Measurements from ENCODE around the gene AZIN2. TPM values are rescaled to one million over a fixed set of nuclear protein-coding genes. Genes with fewer than 3 reads are reported as not detected.
A peak's percentile ranks its signal among the peaks of the same experiment; 100 is the strongest.
"Not testable (repeated sequence)": the region's sequence is repeated elsewhere in the genome, so short reads cannot be mapped to it uniquely, and the experiment has no call there.

The AZIN2 gene
- total RNA-seq: 1 to 10 TPM; 1.8 to 3.6 TPM

DNA sequence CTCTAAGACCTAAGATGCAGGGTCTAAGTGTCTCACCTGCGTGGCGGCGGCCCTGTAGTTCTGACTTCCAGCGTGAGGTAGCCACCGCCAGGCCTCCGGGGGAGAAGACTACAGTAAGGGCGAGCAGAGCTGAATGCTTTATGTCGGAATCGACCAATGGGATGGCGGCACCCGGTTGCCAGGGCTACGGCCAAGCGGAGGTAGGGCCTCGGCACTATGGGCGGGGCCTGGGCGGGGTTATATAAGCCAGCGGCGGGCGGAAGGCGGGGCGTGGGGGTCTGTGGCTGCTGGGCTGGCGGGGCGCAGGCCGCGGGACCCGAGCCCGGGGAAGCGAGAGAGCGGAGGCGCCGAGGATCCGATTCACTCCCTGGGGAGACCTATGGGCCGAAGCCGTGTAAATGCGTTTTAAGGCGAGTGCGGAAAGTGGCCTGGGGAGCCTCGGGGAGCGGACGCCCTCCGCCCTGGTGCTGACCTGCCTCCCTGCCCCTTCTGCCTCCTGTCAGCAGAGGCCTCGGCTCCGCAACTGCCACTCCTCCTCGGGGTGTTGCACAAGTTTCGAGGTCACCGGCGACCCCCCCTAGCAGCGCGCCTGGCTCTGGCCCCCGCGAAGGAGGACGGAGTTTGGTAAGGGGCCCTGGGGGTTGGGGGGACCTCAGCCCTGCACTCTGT, at the start of gene AZIN2:
Gene AZIN2, plus strand, starts transcription at position 269 of the 669 bp plus-strand sequence. CDS start 1,097 bp downstream, outside the sequence.
- peak within 1 kb of the TSS; percentile 73 for H3K4me3 Mint-ChIP-seq
- DNase-seq: peak; percentile 95
- H3K27ac Mint-ChIP-seq: peak within 1 kb of the TSS; percentile 30
- peaks cover 14% of the 10 kb centered on the region for H3K4me1 Mint-ChIP-seq
- H3K27me3 Mint-ChIP-seq: no peaks in the 10 kb centered on the region
- no peaks in the 10 kb centered on the region for H3K9me3 Mint-ChIP-seq
- H3K36me3 Mint-ChIP-seq: no peaks in the 10 kb centered on the region

DNA sequence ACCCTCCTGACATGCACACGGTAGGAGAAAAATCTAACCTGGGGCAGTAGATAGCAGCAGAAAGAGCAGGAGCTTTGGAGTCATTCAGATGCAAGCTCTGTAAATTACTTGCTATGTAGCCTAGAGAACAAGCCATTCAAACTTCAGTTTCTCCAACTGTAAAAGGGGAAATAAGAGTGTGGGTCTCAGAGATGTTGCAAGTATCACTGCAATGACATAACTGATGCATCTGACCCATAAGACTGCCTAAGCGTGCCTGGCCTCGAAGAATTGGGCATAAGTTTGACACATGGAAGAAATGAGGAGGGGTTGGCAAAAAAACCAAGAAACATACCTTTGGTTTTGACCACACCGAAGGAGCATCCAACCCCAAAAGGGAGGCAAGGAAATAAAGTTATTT, 49.4 kb upstream of the AZIN2 start:
- peaks cover 65% of the 10 kb centered on the region for H3K36me3 Mint-ChIP-seq
- no peak for DNase-seq

DNA sequence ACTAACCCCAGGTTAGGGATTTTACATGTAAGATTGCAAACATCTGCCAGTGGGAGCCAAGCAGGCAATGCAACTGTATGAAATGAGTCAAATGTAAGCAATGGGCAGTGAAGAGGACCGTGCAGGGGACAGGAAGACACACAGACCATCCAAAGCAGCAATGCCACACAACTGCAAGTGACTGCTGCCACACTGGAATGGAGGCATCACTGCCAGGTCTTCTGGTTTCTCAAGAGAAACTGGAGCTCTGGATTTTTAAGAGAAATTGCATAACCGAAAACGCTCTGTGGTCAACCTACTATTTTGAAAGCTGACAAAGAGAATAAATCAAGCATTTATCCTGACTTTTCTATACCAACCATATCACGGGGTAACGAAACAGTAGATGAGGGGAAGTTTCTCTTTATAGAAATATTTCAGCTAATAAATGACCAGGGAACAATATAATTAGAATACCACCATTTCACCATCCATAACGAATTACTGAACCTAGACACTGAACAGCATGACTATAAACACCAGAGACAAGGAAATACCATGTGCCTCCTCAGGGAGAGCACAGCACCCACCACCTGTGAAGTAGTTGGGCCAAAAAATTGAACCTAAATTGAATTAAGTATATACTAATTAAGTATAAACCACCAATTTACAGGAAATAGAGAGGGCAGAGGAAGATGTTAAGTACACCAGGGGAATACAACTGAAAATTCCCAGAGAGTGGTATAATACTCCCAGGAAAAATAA, 48.7 kb upstream of the AZIN2 start:
- Mint-ChIP-seq H3K27ac (no peak overlapping the region), H3K36me3 (peaks cover 67% of the 10 kb centered on the region), H3K9me3 (peaks cover 3% of the 10 kb centered on the region), H3K27me3 (no peaks in the 10 kb centered on the region), H3K4me1 (peaks cover 66% of the 10 kb centered on the region), H3K4me3 (no peak overlapping the region)
- DNase-seq: no peak

More for the DNA sequence above, 49.4 kb upstream of the AZIN2 start:
- H3K4me3 Mint-ChIP-seq: no peak overlapping the region
- no peak overlapping the region for H3K27ac Mint-ChIP-seq
- H3K27me3 Mint-ChIP-seq: no peaks in the 10 kb centered on the region
- no peaks in the 10 kb centered on the region for H3K9me3 Mint-ChIP-seq
- H3K4me1 Mint-ChIP-seq: peaks cover 67% of the 10 kb centered on the region

DNA sequence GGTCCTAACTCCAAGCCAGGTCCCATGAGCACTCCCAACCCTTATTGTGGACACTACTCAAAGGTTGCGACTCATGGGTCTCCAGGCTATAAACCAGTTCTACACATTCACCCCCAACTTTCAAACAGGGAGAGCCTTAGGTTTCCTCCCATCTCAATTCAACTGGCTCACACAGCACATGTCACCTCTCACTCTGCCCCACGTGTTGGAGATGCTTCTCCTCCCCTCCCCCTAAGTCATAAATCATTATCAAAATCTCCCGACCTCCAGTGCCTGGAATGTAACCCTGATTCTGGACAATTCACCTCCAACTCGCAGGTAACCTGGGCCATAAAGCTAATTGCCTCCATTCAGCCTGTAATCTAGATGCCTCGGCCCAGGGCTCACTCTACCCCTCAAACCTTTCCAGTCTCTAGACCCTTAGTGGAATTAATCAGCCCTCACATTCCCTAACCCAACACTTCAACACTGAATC, 44.9 kb upstream of the AZIN2 start:
- DNase-seq: peak; percentile 14
- H3K36me3 Mint-ChIP-seq: peaks cover 47% of the 10 kb centered on the region
- H3K27me3 Mint-ChIP-seq: no peaks in the 10 kb centered on the region
- peak overlapping the region; percentile 91 for H3K27ac Mint-ChIP-seq
- H3K4me3 Mint-ChIP-seq: peak overlapping the region; percentile 84
- peaks cover 3% of the 10 kb centered on the region for H3K9me3 Mint-ChIP-seq
- H3K4me1 Mint-ChIP-seq: peaks cover 41% of the 10 kb centered on the region

DNA sequence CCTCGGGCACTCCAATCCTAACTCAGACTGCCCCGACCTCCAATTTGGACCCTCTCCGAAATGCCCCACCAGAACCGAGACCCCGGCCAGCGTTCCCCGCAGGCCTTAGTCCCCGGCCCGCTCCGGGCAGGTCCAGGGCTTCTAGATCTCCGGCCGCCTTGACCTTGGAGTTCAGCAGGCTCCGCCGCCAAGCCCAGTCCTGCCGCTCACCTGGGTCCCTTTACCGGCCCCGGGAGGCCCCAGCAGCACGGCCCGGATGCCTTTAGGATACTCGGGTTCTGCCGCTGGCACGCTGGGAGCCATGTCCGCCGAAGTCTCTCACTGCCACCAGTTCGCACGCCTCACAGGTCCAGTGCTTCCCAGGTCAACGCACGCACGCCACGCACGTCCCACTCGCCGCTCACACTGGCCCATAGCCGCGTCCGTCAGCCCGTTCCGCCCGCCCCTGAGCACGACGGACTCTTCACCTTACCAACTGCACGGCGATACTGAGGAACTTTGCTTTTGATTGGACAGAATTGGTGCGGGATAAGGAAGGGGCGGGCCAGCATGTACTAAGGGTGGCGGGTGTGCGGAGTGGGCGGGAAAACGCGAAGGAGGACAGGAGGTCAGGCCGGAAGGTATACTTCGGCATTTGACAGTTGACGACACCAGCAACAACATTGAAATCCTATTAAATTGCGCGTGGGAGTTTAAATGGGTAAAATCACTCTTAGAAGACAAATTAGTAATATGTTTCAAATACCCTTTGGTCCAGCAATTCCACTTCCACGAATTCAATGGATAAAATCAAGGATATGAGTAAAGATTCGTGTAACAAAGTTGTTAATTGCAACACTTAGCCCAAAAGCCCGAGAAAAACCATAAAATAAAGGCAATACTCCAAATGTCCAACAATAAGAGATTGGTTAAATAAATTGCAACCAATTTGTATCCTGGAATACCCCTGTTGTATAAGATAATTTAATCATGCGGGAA, 44.1 kb upstream of the AZIN2 start, which contains the start of gene AK2:
Gene AK2, minus strand, starts transcription at position 358 of the 978 bp plus-strand sequence. Its CDS starts 55 bp downstream, at position 303.
- DNase-seq: peak; percentile 94
- peaks cover 34% of the 10 kb centered on the region for H3K4me1 Mint-ChIP-seq
- peak within 1 kb of the TSS; percentile 91 for H3K27ac Mint-ChIP-seq
- peaks cover 40% of the 10 kb centered on the region for H3K36me3 Mint-ChIP-seq
- H3K9me3 Mint-ChIP-seq: peaks cover 3% of the 10 kb centered on the region
- H3K27me3 Mint-ChIP-seq: no peaks in the 10 kb centered on the region
- H3K4me3 Mint-ChIP-seq: peak within 1 kb of the TSS; percentile 84

DNA sequence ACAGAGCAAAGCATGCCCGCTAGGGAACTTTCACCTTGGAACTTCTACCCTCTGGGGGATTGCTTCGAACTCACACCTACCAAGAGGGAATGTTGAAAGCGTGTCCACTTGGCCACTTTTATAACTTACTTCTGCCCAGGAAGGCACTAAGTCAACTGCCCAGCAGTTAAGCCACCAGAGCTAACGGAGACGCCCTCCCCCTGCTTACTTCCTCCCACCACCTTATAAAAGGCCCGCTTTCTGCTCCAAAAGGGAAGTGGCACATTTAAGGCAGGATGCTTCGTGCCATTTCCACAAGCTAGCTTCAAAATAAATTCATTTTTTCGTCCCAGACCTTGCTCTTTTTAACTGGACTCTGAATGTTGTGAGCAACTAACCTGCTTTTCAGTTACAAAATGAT, 41.1 kb upstream of the AZIN2 start:
- Mint-ChIP-seq H3K4me3 (no peak overlapping the region), H3K4me1 (peaks cover 11% of the 10 kb centered on the region), H3K36me3 (peaks cover 16% of the 10 kb centered on the region), H3K27ac (no peak overlapping the region), H3K27me3 (no peaks in the 10 kb centered on the region), H3K9me3 (peaks cover 3% of the 10 kb centered on the region)
- no peak for DNase-seq

DNA sequence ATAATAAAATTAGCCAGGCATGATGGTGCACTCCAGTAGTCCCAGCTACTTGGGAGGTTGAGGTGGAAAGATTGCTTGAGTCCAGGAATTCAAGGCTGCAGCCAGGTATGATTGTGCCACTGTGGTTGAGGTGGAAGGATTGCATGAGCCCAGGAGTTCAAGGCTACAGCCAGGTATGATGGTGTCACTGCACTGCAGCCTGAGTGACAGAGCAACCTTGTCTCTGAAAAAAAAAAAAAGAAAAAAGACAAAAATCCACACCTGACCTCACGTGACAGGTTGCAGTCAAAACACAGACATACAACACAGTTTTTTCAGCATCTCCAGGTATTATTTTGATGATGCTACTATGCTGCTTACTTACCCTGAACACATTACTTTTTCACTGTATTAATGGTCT, 39.9 kb upstream of the AZIN2 start:
- peaks cover 3% of the 10 kb centered on the region for H3K9me3 Mint-ChIP-seq
- peaks cover 6% of the 10 kb centered on the region for H3K4me1 Mint-ChIP-seq
- no peak overlapping the region for H3K27ac Mint-ChIP-seq
- no peak overlapping the region for H3K4me3 Mint-ChIP-seq
- H3K27me3 Mint-ChIP-seq: no peaks in the 10 kb centered on the region
- H3K36me3 Mint-ChIP-seq: peaks cover 5% of the 10 kb centered on the region
- DNase-seq: no peak

DNA sequence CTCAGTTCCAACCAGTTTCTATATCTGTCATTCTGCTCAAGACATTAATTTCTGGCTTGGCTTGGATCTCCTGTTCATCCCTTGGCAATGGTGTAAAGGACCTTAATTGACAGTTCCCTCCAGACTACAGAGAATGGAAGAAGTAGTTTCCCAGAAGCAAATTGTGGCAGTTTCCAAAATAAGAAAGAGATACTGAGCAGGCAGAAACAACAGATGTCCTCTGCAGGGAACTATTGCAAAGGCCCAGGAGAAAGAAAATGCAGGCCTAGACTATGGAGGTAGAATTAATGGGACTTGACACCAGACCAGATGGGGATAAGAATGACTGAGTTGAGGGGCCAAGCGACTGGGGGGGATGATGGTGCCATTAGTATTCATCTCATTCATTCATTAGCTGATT, 38.1 kb upstream of the AZIN2 start:
- H3K27me3 Mint-ChIP-seq: no peaks in the 10 kb centered on the region
- H3K9me3 Mint-ChIP-seq: no peaks in the 10 kb centered on the region
- no peak overlapping the region for H3K4me3 Mint-ChIP-seq
- H3K27ac Mint-ChIP-seq: no peak overlapping the region
- no peaks in the 10 kb centered on the region for H3K36me3 Mint-ChIP-seq
- DNase-seq: no peak
- H3K4me1 Mint-ChIP-seq: no peaks in the 10 kb centered on the region

DNA sequence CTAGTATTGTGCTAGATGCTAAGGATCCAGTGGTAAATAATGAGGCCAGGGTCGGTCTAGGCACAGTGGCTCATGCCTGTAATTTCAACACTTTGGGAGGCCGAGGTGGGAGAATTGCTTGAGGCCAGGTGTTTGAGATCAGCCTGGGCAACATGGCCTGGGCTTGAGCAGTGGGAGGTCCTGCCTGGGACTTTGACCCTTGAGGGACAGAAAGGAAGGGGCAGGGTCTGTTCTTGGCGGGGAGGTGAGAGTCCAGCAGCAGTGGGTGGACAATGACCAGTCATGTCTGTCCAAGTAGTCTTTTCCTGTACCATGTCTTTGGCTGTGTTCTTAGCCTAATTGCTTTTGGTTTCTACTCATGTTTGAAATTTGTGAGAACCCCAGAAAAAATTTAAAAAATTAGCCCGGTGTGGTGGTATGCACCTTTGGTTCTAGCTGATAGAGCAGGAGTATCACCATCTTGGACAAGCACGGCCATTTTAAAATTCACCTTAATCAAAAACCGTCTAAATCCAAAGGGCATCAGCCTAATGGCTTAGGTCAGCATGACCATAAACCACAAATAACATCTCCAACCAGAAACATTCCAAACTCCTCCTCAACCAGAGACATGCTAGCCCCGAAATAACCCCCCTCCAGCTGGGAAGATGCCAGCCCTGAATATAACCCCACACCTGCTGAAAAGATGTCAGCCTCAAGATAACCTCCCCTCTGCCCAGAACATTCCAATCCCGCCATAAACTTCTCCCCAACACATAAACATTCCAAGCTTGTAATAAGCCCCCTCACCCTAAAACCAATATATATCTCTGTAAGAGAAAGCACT, 37.5 kb upstream of the AZIN2 start:
- Mint-ChIP-seq H3K36me3 (no peaks in the 10 kb centered on the region), H3K4me1 (no peaks in the 10 kb centered on the region), H3K9me3 (no peaks in the 10 kb centered on the region), H3K27ac (no peak overlapping the region), H3K27me3 (peaks cover 1% of the 10 kb centered on the region), H3K4me3 (no peak overlapping the region)
- no peak for DNase-seq

DNA sequence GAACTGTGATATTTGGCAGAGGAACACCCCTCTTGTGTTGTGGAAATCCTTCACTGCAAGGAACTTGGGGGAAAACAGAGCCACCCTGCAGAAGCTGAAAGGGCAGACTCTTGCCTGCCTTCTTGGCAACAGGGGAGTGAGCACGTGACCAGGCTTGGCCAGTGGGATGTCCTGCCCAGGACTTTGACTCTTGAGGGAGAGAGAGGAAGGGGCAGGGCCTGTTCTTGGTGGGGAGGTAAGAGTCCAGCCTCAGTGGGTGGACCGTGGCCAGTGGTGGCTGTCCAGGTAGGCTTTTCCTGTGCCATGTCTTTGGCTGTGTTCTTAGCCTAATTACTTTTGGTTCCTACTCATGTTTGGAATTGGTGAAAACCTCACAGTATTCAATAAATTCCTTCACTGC, 35.7 kb upstream of the AZIN2 start:
- Mint-ChIP-seq H3K27me3 (peaks cover 7% of the 10 kb centered on the region), H3K4me3 (no peak overlapping the region), H3K9me3 (no peaks in the 10 kb centered on the region), H3K36me3 (no peaks in the 10 kb centered on the region), H3K4me1 (no peaks in the 10 kb centered on the region), H3K27ac (no peak overlapping the region)
- no peak for DNase-seq

DNA sequence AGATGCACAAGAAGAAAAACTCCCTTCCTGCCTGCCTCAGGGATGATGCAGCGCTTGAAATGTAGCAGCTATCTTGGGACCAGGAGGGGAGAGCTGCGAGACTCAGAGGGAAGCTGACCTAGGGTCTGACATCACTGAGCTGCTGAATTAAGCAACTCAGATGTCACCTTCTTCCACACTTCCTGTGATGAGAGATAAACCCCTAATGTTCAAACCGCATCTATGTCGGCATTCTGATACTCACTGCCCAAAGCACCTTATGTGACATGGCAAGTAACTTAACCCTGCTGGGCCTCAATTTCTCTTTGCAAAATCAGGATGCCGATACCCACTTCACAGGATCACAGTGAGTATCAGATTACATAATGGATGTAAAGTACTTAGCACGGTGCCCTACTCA, 35.1 kb upstream of the AZIN2 start:
- Mint-ChIP-seq H3K4me1 (peaks cover 3% of the 10 kb centered on the region), H3K27ac (no peak overlapping the region), H3K36me3 (no peaks in the 10 kb centered on the region), H3K27me3 (peaks cover 10% of the 10 kb centered on the region), H3K9me3 (peaks cover 2% of the 10 kb centered on the region), H3K4me3 (no peak overlapping the region)
- DNase-seq: no peak

DNA sequence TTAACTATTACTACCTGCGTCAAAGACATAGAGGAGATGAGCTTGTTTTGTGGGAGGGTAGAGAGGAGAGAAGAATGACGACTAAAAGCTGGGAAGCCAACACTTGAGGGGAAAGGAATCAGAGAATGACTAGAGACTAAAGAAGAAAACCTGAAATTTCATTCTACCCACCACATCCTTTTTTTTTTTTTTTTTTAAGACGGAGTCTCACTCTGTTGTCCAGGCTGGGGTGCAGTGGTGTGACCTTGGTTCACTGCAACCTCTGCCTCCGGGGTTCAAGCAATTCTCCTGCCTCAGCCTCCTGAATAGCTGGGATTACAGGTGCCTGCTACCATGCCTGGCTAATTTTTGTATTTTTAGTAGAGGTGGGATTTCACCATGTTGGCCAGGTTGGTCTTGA, 34.7 kb upstream of the AZIN2 start:
- H3K27me3 Mint-ChIP-seq: peaks cover 10% of the 10 kb centered on the region
- not testable (repeated sequence) for H3K36me3 Mint-ChIP-seq, H3K4me3 Mint-ChIP-seq, H3K4me1 Mint-ChIP-seq, DNase-seq, H3K9me3 Mint-ChIP-seq, H3K27ac Mint-ChIP-seq

DNA sequence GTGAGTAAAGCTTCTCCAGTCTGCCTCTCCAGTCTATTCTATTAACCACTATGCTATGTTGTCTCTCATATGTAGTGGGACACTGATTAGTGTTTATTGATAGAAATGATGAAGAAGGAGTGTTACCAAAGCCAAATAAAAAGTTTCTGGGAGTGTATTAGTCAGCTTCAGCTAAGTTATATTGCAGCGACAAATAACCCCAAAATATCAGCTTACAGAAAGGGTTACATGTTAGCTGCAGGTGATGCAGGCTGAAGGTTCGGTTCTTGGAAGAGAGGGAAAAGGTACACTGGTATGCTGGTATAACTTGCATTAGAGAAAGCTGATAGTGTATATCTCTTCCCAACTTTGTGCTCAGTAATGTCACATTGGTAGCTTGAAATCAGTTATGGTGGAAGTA, 33.7 kb upstream of the AZIN2 start:
- Mint-ChIP-seq H3K27ac (no peak overlapping the region), H3K4me1 (peaks cover 3% of the 10 kb centered on the region), H3K4me3 (no peak overlapping the region), H3K9me3 (peaks cover 2% of the 10 kb centered on the region), H3K36me3 (no peaks in the 10 kb centered on the region), H3K27me3 (peaks cover 10% of the 10 kb centered on the region)
- DNase-seq: no peak

DNA sequence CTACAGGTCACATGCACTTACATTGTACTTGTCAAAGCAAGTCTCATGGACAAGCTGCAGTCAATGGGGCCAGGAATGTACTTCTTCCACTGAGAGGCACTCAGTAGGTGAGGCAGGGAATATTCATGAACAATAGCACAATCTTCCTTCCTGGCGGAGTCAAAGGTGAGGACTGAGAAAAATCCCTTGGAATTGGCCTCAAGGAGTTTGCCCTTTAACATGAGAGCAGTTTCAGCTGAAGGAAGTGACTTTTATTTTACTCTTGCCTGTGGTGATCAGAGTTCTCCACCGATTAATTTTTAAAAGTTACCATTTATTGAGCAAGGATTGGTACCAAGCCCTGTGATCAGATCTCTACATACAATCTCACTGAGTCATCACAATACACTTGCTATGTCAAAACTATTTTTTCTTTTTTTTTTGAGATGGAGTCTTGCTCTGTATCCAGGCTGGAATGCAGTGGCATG, 33.1 kb upstream of the AZIN2 start:
- Mint-ChIP-seq H3K4me1 (peaks cover 3% of the 10 kb centered on the region), H3K9me3 (peaks cover 2% of the 10 kb centered on the region), H3K36me3 (no peaks in the 10 kb centered on the region), H3K27me3 (peaks cover 10% of the 10 kb centered on the region), H3K4me3 (no peak overlapping the region), H3K27ac (no peak overlapping the region)
- no peak for DNase-seq

Measured in activated naive CD8-positive, alpha-beta T cell treated with anti-CD3 and anti-CD28 coated beads for 36 hours (primary cell).